ENCODE measurements around the gene FBXO8.

The FBXO8 gene

DNA sequence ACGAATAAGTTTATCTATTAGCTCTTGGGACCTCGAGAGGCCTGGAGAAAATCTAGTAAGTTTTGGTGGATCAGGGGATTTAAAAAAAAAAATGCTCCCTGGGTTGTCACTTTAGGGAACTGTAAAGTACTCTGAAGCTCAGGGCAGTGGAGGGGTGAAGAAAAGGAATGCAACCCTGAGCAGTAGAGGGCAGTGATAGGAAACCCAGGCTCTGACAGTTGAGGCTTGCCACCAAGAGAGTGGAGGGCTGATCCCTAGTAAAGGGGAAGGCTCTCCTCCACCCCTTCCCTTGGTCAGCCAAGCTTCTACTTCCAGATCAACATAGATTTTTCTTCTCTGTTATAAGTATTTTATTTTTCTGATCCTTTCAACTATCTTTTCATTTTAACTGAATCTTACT lies 73.1 kb downstream of the FBXO8 start:
- DNase-seq (ENCODE audit: low read depth in 2 of 2): no peak

DNA sequence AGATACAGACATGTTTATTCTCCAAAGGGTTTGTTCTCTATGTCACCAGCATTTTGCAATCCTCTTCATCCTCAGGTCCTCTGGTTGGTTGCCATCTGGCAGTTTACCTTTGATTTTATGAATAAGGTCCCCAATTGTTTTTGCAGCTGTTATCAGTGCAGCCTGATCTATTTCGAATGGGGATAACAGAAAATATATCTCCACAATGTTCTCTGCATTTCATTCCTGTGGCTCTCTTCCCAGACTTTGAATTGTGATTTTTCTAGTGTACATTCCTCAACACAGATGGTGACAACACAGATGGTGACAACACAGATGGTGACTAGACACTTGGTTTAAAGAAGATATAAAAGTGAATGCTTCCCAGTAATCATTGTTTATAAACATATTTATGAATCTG lies 74.1 kb downstream of the FBXO8 start:
- no peak for DNase-seq (ENCODE audit: low read depth in 2 of 2)

DNA sequence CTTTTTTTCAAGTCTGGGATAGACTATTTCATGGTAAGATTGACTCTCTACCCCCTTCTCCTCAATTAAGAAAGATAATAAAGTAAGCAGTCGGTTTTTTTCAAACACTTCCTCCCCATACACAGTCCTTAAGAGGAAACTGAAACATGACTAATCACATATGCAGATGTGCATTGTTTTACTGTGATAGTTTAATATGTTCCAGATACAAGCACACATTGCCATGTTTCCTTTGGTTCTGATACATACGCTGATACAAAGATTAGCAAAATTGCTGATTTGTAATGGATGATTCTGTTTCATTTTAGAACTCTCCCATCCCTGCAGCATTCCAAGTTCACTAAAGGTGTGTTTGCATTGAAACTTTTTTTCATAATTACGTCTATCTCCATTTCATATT lies 76.1 kb downstream of the FBXO8 start:
- no peak for DNase-seq (ENCODE audit: low read depth in 2 of 2)

DNA sequence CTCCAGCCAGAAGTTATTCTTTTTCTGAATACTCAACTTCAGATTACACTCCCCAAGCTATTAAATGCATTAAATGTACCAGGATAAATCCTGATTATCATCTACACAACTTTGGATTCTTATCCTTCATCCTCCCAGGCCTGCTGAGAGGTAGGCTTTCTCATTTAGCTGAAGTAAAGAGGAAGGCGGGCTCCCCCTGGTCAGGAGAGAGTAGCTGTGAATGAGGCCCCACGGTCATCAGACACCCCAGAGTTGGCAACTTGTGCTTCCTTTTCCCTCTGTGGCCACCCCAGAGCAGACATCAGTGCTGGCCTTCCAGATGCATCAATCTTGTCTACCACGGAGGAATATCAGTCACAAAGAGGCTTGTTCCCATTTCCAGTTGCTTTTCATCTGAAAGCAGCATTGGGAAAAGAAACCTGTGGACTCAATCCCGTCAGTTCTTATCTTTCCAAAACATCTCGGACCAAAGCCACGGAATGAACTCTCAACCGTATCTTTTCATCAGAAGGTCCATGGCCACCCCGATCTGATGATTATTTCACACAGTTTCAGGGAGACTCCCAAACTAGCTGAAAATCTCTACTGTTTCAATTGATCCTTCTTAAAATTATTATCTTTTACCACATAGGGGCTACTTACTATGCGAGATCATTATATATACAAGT lies 79.2 kb downstream of the FBXO8 start:
- no peak for DNase-seq (ENCODE audit: low read depth in 2 of 2)

DNA sequence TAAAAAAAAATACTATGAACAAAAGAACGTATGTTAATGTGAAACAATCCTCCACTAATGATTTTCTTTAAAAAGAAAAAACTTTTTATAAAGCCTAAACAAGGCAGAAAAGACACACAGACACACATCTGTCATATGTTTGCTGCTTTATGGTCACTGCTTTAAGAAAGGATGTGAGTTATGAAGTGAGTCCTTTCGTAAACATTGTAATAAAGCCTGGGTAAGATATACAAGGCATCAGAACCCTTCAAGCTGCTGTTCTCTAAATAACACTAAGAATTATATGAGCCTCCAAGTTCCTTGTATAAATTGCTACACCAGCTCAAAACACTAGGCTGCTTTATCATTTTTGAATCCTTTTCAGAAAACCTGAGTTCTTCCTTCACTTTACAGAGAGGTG lies 81.6 kb downstream of the FBXO8 start:
- no peak for DNase-seq (ENCODE audit: low read depth in 2 of 2)

DNA sequence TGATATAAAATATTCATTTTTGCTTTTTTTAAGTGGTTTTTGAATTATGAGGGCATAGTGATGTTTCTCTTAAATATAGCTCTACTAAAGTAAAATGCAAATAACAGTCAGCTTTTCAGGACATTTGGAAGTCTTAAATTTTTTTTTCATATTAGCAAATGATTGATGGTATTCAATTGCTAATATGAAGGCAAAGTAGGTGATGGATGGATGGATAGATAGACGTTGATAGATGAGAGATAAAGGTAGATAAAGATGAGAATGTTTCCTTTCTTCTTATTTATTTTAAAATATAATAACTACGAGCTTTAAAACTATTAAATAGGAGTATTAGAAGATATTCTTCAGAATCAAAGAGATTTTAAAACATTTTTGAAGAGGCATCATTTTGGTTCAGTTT lies 83.7 kb downstream of the FBXO8 start:
- no peak for DNase-seq (ENCODE audit: low read depth in 2 of 2)

DNA sequence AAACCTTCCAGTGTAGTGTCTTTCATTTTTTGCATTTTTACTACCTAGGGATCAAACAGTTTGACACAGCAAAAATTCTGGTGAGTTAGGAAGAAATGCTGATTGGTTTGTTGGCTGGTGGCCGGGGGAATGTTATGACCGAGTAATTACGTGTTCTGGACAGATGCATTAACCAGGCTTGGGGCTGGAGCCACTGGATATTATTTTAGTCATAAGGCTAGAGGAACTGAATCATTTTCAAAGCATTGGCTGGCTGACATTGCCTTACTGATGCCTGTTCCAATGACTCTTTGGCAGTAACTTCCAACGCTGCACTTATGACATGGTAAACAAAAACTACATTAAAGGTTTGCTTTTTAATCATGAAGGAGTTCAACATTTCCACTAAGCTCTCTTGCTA lies 84.6 kb downstream of the FBXO8 start:
- no peak for DNase-seq (ENCODE audit: low read depth in 2 of 2)

DNA sequence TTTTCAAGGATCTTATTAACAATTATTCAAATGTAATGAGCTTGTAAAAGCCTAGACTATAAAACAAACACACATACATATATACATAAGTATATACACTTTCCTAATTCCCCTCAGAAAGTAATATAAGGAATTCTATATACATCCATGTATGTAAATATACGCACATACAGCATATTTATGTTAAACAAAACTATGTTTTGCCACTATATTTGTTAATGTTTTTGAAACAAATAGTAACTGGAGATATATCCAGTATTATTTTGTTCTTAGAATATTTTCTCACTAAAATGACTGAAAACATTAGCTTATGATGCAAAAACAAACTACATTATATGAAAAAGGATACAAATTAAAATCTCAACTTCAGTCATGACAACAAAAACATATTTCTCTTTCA lies 85.1 kb downstream of the FBXO8 start:
- DNase-seq (ENCODE audit: low read depth in 2 of 2): no peak

DNA sequence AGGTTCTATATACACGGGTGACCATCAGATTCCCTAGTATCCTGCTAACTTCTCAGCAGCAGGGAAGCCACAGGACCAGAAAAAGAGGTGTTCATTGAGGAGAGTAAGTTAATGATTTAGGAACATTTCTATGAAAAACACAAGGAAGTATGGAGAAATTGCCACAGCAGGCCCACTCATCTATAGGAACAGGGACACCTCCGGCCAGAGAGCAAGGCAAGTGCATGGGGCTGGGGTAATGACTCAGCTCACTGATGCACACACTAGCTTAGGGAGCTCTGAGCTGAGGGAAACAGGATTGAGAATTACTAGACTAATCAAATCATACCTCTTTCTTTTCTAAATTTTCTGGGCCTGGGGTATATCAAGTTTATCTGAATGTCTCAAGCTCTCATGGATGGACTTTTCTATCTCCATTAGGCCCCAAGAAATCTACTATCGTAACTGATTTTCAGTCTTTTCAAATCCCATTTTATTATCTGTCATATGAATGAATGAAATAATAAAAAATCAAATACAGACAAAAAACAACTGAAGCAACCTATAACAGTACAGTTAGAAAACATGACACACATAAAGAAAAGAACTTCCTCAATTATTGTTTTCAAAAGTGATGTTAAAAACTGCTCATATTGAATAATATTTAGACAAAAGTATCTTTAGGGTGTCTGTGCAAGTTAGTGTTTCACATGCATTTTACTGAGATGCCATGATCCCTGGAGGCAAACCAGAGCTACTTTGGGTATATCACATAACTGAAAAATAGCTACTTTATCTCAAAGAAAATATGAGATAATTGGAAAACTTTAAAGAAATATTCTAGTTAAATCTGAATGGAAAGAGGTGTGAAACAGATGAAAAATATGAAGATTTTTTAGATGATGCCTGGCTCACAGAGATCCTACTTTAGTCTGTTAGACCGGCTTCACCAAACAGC lies 89.8 kb downstream of the FBXO8 start:
- no peak for DNase-seq (ENCODE audit: low read depth in 2 of 2)

DNA sequence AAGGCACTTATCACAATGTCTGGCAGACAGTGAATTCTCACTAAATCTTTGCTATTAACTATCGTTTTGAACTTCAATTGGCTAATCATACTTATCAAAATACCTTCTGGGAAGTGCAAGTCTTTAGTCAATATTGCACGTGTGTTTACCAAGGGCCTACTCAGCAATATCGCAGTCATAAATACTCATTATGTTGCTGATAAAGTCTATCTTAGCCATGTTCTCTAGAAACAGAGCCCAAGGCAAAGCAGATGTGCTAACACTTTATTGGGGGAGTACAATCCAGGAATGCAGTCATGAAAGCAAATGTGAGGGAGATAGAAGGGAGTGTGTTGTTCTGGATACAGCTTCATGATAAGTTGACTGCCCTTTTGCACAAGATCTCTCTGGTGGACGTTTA lies 90.5 kb downstream of the FBXO8 start:
- no peak for DNase-seq (ENCODE audit: low read depth in 2 of 2)

DNA sequence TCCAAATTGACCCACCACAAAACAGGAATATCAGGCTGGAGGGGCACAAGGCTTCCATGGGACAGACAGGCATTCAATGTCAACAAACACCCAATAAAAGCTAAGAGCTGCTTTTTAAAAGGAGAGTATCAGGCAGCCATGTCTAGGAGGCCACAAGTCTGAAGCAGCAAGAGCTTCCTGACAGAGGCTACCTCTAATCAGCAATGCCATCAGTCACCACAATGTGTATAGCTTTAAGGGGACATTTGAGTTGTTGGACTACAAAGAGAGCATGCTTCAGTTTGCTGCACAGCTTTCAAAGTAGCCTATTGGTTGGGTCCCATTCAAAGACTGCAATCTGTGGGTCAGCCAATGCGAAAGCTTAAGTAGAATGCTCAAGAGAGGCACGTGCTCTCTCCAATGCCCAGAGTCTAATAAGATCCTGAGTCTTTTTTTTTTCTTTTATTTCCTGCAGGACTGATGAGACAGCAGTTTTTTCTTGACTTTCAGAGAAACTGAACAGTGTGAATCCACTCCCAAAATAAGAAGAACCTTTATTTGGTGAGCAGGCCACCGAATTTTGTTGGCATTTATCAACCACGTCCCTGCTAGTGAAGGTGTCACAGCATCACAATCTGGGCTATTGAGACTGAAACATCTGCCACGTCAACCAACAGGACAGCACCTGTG lies 92.5 kb downstream of the FBXO8 start:
- DNase-seq (ENCODE audit: low read depth in 2 of 2): no peak

DNA sequence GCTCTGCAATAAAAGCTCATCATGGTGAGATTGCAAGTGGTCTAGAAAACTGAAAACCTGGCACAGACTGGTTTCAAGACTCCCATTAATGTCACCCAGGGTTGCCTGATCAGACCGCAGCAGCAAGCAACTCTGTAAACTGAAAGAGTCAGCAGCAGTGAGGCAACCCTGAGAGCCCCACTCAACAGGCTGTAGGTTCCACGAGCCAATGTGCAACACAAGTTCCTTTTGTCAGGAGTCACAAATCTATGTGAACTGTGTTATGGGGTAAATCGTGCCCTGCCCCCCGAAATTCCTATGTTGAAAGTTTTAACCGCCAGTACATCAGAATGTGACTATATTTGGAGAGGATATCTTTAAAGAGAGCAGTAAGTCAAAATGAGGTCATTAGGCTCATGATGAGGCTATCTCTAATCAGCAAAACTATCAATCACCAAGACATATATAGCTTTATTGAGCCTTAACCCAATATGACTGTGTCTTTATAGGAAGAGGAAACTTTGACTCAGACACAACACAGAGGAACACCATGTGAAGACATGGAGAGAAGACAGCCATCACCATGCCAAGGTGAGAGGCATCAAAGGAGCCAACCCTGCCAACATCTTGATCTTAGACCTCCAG lies 94.0 kb downstream of the FBXO8 start:
- no peak for DNase-seq (ENCODE audit: low read depth in 2 of 2)
